LHCN-M2 (cell line): ENCODE results near the gene KYAT1. TPM values are rescaled to one million over a fixed set of nuclear protein-coding genes. Genes with fewer than 3 reads are reported as not detected.
"Not testable (repeated sequence)": the region's sequence is repeated elsewhere in the genome, so short reads cannot be mapped to it uniquely, and the experiment has no call there.

Experiments
- DNase-seq: peaks from one replicate; pipeline ENCODE4 v3.0.0-alpha.2; 2012; ENCODE audit warnings: low read depth
- total RNA-seq: library from RNA; depleted of rRNA; stranded (reverse); fragments of >200 nt; gene quantifications from 2 replicates; pipeline ENCODE4 v1.2.3, GENCODE V29; 2014

Gene KYAT1
- total RNA-seq, 1 experiment from 2014 or later, result 9.8 TPM

DNA sequence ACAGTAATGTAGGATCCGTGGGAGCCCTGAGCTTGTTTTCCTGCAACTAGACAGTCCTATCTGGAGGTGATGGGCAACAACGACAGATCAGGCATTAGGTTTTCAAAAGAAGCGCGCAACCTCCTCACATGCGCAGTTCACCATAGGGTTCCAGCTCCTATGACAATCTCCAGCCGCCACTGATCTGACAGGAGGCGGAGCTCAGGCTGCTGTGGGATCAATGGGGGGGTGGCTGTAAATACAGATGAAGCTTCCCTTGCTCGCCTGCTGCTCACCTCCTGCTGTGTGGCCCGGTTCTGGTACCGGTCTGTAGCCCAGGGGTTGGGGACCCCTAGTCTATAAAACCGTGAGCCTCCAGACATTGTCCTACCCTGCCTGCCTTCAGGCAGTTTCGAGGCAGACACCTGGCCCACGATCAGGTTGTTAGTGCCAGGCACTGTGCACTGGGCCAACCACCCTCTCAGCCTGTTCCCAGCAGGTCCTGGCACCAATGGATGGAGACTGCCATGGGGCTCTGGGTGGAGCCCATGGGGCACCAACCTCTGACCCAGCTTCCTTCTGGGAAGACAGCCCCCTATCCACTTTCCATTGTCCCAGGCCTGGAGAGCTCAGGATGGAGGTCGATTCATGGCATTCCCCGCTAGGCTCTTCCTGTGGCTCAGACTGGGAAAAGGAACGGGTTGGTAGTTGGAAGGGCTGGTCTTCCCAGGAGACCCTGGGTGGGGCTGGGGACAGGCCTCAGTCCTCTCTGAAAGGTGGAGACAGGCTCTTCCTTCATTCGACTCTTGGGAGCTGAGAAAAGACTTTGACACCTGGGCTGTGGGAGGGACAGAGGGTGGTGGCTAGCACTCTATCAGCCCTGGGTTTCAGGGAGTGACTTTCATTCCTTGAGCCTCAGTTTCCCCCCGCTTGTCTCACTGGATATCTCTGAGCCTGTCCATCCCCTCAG lies 61.8 kb downstream of the KYAT1 start:
- DNase-seq, result no peak

DNA sequence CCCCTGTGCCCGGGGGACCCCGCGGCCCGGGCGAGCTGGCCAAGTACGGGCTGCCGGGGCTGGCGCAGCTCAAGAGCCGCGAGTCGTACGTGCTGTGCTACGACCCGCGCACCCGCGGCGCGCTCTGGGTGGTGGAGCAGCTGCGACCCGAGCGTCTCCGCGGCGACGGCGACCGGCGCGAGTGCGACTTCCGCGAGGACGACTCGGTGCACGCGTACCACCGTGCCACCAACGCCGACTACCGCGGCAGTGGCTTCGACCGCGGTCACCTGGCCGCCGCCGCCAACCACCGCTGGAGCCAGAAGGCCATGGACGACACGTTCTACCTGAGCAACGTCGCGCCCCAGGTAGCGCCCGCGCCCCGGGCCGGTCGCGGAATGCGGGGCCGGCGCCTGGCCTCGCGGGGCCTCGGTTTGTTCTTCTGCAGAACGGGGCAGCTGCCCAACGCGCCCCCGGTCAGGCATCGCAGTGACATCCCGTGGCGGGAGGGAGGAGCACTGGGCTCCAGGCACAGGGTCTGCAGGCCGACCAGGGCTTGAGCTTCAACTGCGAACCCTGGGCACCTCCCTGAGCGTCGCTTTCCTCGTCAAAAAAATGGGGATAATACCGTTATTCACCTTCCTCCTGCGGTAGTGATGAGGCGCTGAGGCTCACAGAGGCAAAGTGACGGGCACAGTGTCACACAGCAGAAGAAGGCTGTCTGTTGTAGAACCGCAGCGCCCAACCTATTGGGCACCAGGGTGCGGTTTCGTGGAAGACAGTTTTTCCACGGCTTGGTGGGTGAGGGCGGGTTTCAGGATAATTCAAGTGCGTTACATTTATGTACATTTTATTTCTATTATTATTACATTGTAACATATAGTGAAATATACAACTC lies 62.7 kb downstream of the KYAT1 start:
- DNase-seq, result peak; percentile 24

- peak; percentile 95 for DNase-seq
These were observed 63.5 kb downstream of the KYAT1 start, which contains the start of gene ENDOG for GRCh38 chr9:128818099-128818838. Gene ENDOG (plus strand): TSS chr9:128818500. CDS start chr9:128818685, 185 bp downstream.

GRCh38 chr9:128810873-128811272 lies 70.9 kb downstream of the KYAT1 start:
- DNase-seq, result no peak

DNA sequence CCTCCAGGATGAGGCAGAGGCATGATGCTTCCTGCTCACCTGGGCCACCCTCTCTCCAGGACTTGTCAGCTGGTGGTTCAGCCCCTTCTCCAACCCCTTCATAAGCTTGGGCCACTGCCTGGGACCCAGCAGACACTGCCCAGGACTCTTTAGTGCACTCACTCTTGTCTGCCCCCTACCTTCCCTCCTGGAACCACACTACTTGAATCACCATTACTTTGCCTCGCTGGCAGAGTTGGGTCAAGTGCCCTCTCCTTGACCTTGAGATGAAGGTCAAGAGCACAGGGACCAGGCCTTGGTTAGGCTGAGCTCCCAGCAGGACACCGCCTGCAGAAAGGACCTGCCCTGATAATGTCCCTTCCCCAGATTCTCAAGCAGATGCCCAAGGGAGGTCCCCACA lies 71.9 kb downstream of the KYAT1 start:
- no peak for DNase-seq

- DNase-seq, result no peak
These were observed 72.6 kb downstream of the KYAT1 start for GRCh38 chr9:128809036-128809599.

DNA sequence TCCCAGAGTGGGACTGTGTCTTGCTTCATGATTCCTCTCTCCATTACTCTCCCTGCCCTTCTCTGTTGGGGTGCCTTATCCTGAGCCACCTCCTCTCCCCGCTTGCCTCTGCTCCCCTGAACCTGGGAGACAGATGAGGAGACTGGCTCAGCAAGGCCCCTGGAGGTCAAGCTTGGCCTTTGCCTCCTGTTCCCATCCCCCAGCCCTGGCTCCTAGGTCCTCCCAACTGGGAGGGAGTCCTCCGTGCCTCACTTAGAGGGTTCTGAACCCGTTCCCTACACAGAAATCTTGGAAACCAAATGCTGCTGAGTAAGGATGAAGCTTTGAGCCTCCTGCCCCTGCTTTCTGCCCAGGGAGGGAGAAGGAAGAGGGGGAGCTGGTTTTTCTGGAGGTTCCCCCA lies 73.2 kb downstream of the KYAT1 start:
- DNase-seq, result no peak

DNA sequence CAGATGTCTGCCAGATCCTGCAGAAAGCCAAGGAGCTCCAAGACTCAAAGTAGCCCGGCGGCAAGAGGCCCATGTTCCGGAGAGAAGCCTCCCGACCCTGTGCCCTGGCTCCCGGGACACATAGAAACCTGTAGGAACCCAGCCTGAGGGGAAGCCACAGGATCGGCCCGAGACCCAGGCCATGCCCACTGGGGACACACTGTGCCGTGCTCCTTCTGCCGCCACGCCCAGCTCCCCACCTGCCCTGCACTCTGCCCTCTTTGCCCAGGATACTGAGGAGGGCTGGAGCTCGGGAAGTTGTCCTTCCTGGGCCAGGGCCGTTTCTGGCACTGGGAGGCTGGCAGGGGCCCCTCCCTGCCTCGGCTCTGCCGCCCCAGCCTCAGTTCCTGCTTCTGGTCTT lies 73.9 kb downstream of the KYAT1 start:
- DNase-seq, result no peak

DNA sequence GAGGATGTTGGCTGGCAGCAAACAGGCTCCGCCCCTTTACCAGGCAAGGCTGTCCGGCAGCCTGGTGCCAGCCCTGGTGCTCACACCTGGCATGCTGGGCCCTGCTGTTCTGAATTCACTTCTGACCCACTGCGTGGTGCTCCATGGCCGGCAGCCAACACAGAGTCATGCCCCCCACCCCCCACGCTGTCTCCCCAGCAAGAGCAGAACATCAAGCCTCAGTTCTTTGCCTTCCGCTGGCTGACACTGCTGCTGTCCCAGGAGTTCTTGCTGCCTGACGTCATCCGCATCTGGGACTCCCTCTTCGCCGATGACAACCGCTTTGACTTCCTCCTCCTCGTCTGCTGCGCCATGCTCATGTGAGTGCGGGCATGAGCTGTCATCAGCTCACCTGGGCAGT lies 76.1 kb downstream of the KYAT1 start:
- DNase-seq, result no peak

DNA sequence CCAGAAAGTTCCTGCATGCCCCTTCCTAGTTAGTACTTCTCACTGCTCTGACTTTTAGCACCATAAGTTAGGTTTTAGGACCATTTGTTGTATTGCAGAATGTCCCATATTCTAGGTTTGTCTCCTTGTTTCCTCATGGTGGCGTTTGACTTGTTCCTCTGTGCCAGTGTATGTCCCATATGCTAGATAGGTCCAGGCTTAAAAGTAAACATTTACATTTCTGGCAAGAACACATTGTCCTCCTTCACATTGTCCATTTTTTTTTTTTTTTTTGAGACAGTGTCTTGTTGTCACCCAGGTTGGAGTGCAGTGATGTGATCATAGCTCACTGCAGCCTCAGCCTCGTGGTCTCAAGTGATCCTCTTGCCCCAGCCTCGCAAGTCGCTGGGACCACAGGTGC lies 79.3 kb downstream of the KYAT1 start:
- DNase-seq, result no peak

DNA sequence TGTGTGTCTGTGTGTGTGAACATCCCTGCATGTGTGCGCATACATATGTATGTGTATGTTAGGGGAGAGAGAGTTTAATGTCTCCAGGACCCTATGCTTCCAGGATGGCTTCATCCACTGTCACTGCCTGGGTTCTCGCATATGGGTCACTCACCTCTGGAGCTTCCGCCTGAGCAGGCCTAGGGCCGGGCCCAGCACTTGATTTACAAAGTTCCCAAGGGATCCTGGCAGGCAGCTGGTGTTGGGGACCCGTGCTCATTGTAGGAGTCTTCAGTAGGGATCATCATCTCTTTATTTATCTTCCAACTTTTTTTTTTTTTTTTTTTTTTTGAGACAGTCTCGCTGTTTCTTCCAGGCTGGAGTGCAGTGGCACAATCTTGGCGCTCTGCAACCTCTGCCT lies 81.7 kb downstream of the KYAT1 start:
- no peak for DNase-seq

DNA sequence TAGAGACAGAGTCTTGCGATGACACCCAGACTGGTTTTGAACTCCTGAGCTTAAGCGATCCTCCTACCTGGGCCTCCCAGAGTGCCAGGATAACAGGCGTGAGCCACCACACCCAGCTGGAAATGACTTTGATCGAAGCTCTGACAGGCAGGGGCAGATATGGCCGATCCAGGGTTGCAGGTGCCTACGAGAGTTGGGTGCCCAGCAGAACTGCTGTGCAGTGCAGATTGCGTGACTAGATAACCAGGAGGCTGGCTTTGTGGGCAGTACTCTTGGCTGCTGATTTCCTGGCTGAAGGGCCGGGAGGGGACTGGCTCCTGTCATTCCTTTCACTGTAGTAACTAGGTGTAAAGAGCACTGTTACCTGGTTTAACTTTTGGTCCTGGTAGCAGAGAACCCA lies 82.9 kb downstream of the KYAT1 start:
- DNase-seq, result no peak

GRCh38 chr9:128794961-128795360 lies 86.8 kb downstream of the KYAT1 start:
- DNase-seq, result not testable (repeated sequence)

- DNase-seq, result no peak
These were observed 88.6 kb downstream of the KYAT1 start for GRCh38 chr9:128792978-128793686.

GRCh38 chr9:128792134-128792533 lies 89.6 kb downstream of the KYAT1 start:
- no peak for DNase-seq

DNA sequence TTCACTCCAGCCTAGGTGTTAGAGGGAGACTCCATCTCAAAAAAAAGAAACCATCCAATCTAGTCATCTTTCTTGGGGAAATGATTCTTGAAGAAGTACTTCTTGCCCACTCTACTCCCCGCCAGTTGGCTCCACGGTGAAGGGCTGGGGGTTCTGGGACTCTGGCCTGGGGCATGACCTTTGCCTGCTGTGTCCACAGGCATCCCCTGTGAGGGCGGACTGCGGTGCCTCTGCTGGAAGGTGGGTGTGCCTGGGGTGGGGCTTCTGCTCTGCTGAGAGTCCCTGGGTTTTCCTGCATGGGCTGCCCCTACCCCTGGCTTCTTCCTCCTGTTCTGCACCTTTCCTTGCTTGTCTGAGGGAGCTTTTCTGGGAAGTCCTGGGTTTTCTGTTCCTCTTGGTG lies 91.2 kb downstream of the KYAT1 start:
- DNase-seq, result no peak

DNA sequence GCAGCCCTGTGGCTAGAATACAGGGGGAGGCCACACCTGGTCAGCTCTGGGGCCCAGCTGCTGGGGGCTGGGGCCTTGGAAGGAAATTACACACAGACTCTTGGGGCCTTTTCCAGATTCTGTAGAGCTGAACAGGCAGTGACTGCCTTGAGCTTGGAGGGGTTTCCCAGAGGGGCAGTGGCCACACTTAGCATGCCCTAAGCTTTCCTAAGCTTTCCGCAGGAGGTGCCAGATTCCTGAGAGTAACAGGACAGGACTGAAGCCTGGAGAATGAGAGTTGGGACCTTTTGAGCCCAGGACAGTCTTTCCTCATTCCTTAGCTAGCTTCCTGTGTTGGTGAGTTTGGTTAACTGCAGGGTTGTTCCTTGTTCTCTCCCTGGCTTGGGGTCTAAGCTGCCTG lies 93.3 kb downstream of the KYAT1 start:
- DNase-seq, result no peak

GRCh38 chr9:128787659-128788058 lies 94.1 kb downstream of the KYAT1 start:
- DNase-seq, result peak; percentile 10

DNA sequence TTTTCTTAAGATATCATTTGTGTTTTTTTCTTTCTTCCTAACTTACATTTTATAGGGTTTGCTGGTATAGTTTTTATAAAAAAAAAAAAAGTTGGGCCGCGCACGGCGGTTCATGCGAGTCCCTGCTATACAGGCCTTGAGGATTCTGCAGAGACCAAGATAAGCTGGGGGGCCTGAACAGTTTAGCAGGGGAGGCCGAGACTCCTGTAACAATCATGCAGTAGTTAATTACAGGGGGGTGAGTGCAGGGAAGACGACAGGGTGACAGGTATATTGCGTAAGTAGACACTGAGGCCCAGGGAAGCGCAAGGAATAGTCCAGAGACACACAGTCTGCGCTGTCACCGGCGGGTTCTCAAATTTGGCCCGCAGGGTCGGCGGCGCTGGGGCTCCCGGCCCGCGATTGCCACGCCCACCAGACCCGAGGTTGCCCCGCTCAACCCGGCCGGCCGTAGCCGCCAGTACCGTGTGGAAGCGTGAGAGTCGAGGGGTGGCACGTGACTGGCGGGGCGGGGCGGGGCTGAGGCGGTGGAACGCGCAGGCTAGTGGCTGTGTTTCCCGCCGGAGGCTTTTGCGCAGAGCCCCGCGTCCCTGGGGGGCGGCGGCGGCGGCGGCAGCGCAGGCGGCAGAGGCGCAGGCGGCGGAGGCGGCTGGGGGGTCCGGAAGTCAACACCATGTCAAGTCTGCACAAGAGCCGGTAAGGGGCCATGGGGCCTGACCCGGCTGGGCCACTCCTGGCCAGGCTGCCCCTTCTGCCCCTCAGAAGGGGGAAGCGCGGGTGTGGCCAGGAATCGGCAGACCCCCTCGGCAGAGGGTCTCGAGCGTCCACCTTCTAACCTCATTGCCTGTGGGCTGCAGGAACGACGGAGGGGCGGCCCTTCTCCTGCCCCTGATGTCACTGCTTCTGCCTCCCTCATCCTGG lies 94.8 kb downstream of the KYAT1 start, which contains the start of gene TBC1D13:
TSS of gene TBC1D13 (plus strand) at position 573 of the 921 bp plus-strand sequence. CDS start at position 674, 101 bp downstream.
- DNase-seq, result peak; percentile 74
